Measurements from ENCODE around the gene FBN1. TPM values are rescaled to one million over a fixed set of nuclear protein-coding genes. Genes with fewer than 3 reads are reported as not detected.

Gene FBN1
- total RNA-seq, 1 donor: 1,556 TPM

GRCh38 chr15:48631176-48631770 is 14.2 kb downstream of the FBN1 start:
- Histone ChIP-seq H3K36me3 (ENCODE audit: insufficient read depth, low read length) (peaks cover 35% of the 10 kb centered on the region), H3K9me3 (ENCODE audit: low read depth, low read length) (no peaks in the 10 kb centered on the region), H3K4me1 (ENCODE audit: insufficient read depth, low read length) (peaks cover 91% of the 10 kb centered on the region), H3K4me3 (ENCODE audit: insufficient read depth, low read length) (no peak overlapping the region), H3K4me2 (ENCODE audit: insufficient read depth, low read length) (no peak overlapping the region), H3K27me3 (ENCODE audit: insufficient read depth, low read length) (no peaks in the 10 kb centered on the region), H3K27ac (ENCODE audit: low read depth, low read length) (peak overlapping the region; percentile 77), H3K79me2 (ENCODE audit: insufficient read depth, low read length) (peaks cover 99% of the 10 kb centered on the region), H4K20me1 (ENCODE audit: insufficient read depth, low read length) (peaks cover 50% of the 10 kb centered on the region), H2AFZ (ENCODE audit: low read length) (no peak overlapping the region)
- DNase-seq (ENCODE audit: insufficient read length, low spot score, missing footprints): peak; percentile 36
- TF ChIP-seq CTCF (IDR thresholded peaks at IDR 0.05; ENCODE audit: extremely low read depth, low read depth, low read length): no peak

GRCh38 chr15:48630245-48630644 is 15.3 kb downstream of the FBN1 start:
- Histone ChIP-seq H3K36me3 (ENCODE audit: insufficient read depth, low read length) (peaks cover 34% of the 10 kb centered on the region), H4K20me1 (ENCODE audit: insufficient read depth, low read length) (peaks cover 51% of the 10 kb centered on the region), H3K4me3 (ENCODE audit: insufficient read depth, low read length) (no peak overlapping the region), H3K79me2 (ENCODE audit: insufficient read depth, low read length) (peaks cover 99% of the 10 kb centered on the region), H3K4me1 (ENCODE audit: insufficient read depth, low read length) (peaks cover 85% of the 10 kb centered on the region), H3K27ac (ENCODE audit: low read depth, low read length) (peak overlapping the region; percentile 77), H3K4me2 (ENCODE audit: insufficient read depth, low read length) (no peak overlapping the region), H2AFZ (ENCODE audit: low read length) (no peak overlapping the region), H3K27me3 (ENCODE audit: insufficient read depth, low read length) (no peaks in the 10 kb centered on the region), H3K9me3 (ENCODE audit: low read depth, low read length) (no peaks in the 10 kb centered on the region)
- DNase-seq (ENCODE audit: insufficient read length, low spot score, missing footprints): no peak
- TF ChIP-seq CTCF (IDR thresholded peaks at IDR 0.05; ENCODE audit: extremely low read depth, low read depth, low read length): no peak

GRCh38 chr15:48628832-48629231 is 16.7 kb downstream of the FBN1 start:
- peaks cover 42% of the 10 kb centered on the region for H3K36me3 ChIP-seq (ENCODE audit: insufficient read depth, low read length)
- no peak overlapping the region for H3K4me3 ChIP-seq (ENCODE audit: insufficient read depth, low read length)
- H2AFZ ChIP-seq (ENCODE audit: low read length): no peak overlapping the region
- H4K20me1 ChIP-seq (ENCODE audit: insufficient read depth, low read length): peaks cover 65% of the 10 kb centered on the region
- peaks cover 99% of the 10 kb centered on the region for H3K79me2 ChIP-seq (ENCODE audit: insufficient read depth, low read length)
- no peak overlapping the region for H3K4me2 ChIP-seq (ENCODE audit: insufficient read depth, low read length)
- no peaks in the 10 kb centered on the region for H3K9me3 ChIP-seq (ENCODE audit: low read depth, low read length)
- H3K27me3 ChIP-seq (ENCODE audit: insufficient read depth, low read length): no peaks in the 10 kb centered on the region
- H3K4me1 ChIP-seq (ENCODE audit: insufficient read depth, low read length): peaks cover 77% of the 10 kb centered on the region
- no peak for TF ChIP-seq CTCF (IDR thresholded peaks at IDR 0.05; ENCODE audit: extremely low read depth, low read depth, low read length)
- no peak for DNase-seq (ENCODE audit: insufficient read length, low spot score, missing footprints)
- peak overlapping the region; percentile 82 for H3K27ac ChIP-seq (ENCODE audit: low read depth, low read length)

- Histone ChIP-seq H3K79me2 (ENCODE audit: insufficient read depth, low read length) (peaks cover 99% of the 10 kb centered on the region), H3K9me3 (ENCODE audit: low read depth, low read length) (no peaks in the 10 kb centered on the region), H2AFZ (ENCODE audit: low read length) (no peak overlapping the region), H3K4me1 (ENCODE audit: insufficient read depth, low read length) (peaks cover 62% of the 10 kb centered on the region), H3K27ac (ENCODE audit: low read depth, low read length) (peak overlapping the region; percentile 82), H3K4me3 (ENCODE audit: insufficient read depth, low read length) (peak overlapping the region; percentile 12), H3K27me3 (ENCODE audit: insufficient read depth, low read length) (no peaks in the 10 kb centered on the region), H4K20me1 (ENCODE audit: insufficient read depth, low read length) (peaks cover 71% of the 10 kb centered on the region), H3K4me2 (ENCODE audit: insufficient read depth, low read length) (peak overlapping the region; percentile 35), H3K36me3 (ENCODE audit: insufficient read depth, low read length) (peaks cover 50% of the 10 kb centered on the region)
- peak; percentile 58 for DNase-seq (ENCODE audit: insufficient read length, low spot score, missing footprints)
- TF ChIP-seq CTCF (IDR thresholded peaks at IDR 0.05; ENCODE audit: extremely low read depth, low read depth, low read length): no peak
Observed at GRCh38 chr15:48627260-48627940, 18.1 kb downstream of the FBN1 start.
